Smooth muscle cell (in vitro differentiated cells): ENCODE data around the gene EVPL. TPM values are rescaled to one million over a fixed set of nuclear protein-coding genes. Genes with fewer than 3 reads are reported as not detected.

ENCODE experiments used
- DNase-seq: peaks from one replicate; lab custom pipeline; 2025; ENCODE audit not compliant: unreplicated experiment; lab: John Stamatoyannopoulos, UW
- H2AFZ ChIP-seq: fragments of 200-600 bp; sonication (generic); 2 replicates; pipeline ENCODE4 v1.6.0; 2016; ENCODE audit warnings: antibody characterized with exemption, low read depth, mild to moderate bottlenecking
- H3F3A ChIP-seq: fragments of 200-600 bp; sonication (generic); 2 replicates; pipeline ENCODE4 v1.6.0; 2017; ENCODE audit warnings: antibody characterized with exemption, low read depth
- H3K27ac ChIP-seq: fragments of 200-600 bp; sonication (generic); 2 replicates; pipeline ENCODE4 v1.5.1; 2016; ENCODE audit warnings: low read depth, mild to moderate bottlenecking
- H3K27me3 ChIP-seq: fragments of 200-600 bp; sonication (generic); 2 replicates; pipeline ENCODE4 v1.6.1; 2016; ENCODE audit warnings: low read depth, mild to moderate bottlenecking
- H3K36me3 ChIP-seq: fragments of 200-600 bp; sonication (generic); 2 replicates; pipeline ENCODE4 v1.5.1; 2016; ENCODE audit warnings: low read depth
- H3K4me1 ChIP-seq: fragments of 200-600 bp; sonication (generic); 2 replicates; pipeline ENCODE4 v1.5.1; 2016; ENCODE audit warnings: low read depth
- H3K4me2 ChIP-seq: fragments of 200-600 bp; sonication (generic); 2 replicates; pipeline ENCODE4 v1.6.0; 2016; ENCODE audit warnings: mild to moderate bottlenecking
- H3K4me3 ChIP-seq: fragments of 200-600 bp; sonication (generic); 2 replicates; pipeline ENCODE4 v1.5.1; 2016; ENCODE audit warnings: mild to moderate bottlenecking
- H3K79me2 ChIP-seq: fragments of 200-600 bp; sonication (generic); 2 replicates; pipeline ENCODE4 v1.6.0; 2016; ENCODE audit warnings: low read depth, mild to moderate bottlenecking
- H3K9ac ChIP-seq: fragments of 200-600 bp; sonication (generic); 2 replicates; pipeline ENCODE4 v1.6.0; 2016; ENCODE audit warnings: low read depth
- H3K9me3 ChIP-seq: fragments of 200-600 bp; sonication (generic); replicated peaks from 2 replicates; pipeline ENCODE4 v1.5.1; 2016; ENCODE audit warnings: low read depth
- H4K20me1 ChIP-seq: fragments of 200-600 bp; sonication (generic); 2 replicates; pipeline ENCODE4 v1.6.0; 2016; ENCODE audit warnings: low read depth
- CTCF ChIP-seq: fragments of 200-600 bp; sonication (generic); IDR thresholded peaks from 2 replicates; pipeline ENCODE4 v1.5.1; 2017; ENCODE audit warnings: borderline replicate concordance, mild to moderate bottlenecking, antibody characterized with exemption; ENCODE audit not compliant: insufficient read depth, poor library complexity, severe bottlenecking
- WGBS: methylation state at CpG from one replicate; pipeline ENCODE4 v1.1.7; 2016; ENCODE audit warnings: low lambda C conversion rate; 5-methylcytosine and 5-hydroxymethylcytosine counted together
- polyA plus RNA-seq: library from polyadenylated mRNA; unstranded; fragments of >200 nt; fragmentation: Nextera tagmentation; extraction: Ambion mirVana; gene quantifications from 2 replicates; pipeline ENCODE4 v1.2.1, GENCODE V29; 2016
- total RNA-seq: library from RNA; depleted of rRNA; stranded (reverse); fragments of >200 nt; gene quantifications from 2 replicates; pipeline ENCODE4 v1.2.3, GENCODE V29; 2014

The EVPL gene
- total and polyA plus RNA-seq, 2 experiments from 2014 or later: 1.6 to 2.0 TPM

GRCh38 chr17:76017481-76018339, 9.4 kb downstream of the EVPL start:
- Histone ChIP-seq H2AFZ (no peak overlapping the region), H3K36me3 (no peaks in the 10 kb centered on the region), H3K27me3 (no peaks in the 10 kb centered on the region), H3F3A (no peaks in the 10 kb centered on the region), H3K4me3 (no peak overlapping the region), H3K79me2 (no peaks in the 10 kb centered on the region), H4K20me1 (no peaks in the 10 kb centered on the region), H3K4me1 (no peaks in the 10 kb centered on the region), H3K9ac (no peak overlapping the region), H3K4me2 (no peak overlapping the region), H3K9me3 (no peaks in the 10 kb centered on the region), H3K27ac (no peak overlapping the region)
- DNase-seq: no peak
- TF ChIP-seq CTCF: no peak
- WGBS: 95% methylated on average over 21 of the region's 21 CpGs

GRCh38 chr17:76014925-76015261, 12.2 kb downstream of the EVPL start:
- no peak for TF ChIP-seq CTCF
- Histone ChIP-seq H4K20me1 (no peaks in the 10 kb centered on the region), H3K79me2 (no peaks in the 10 kb centered on the region), H3K4me2 (no peak overlapping the region), H3F3A (no peaks in the 10 kb centered on the region), H3K4me1 (no peaks in the 10 kb centered on the region), H3K4me3 (no peak overlapping the region), H3K9ac (no peak overlapping the region), H3K36me3 (no peaks in the 10 kb centered on the region), H3K27ac (no peak overlapping the region), H3K27me3 (no peaks in the 10 kb centered on the region), H2AFZ (no peak overlapping the region), H3K9me3 (no peaks in the 10 kb centered on the region)
- no peak for DNase-seq
- WGBS: 89% methylated on average over 25 of the region's 26 CpGs

GRCh38 chr17:76014100-76014924, 12.8 kb downstream of the EVPL start:
- Histone ChIP-seq H3K79me2 (no peaks in the 10 kb centered on the region), H3F3A (no peaks in the 10 kb centered on the region), H2AFZ (peak overlapping the region; percentile 50), H3K27me3 (no peaks in the 10 kb centered on the region), H3K36me3 (no peaks in the 10 kb centered on the region), H3K4me1 (no peaks in the 10 kb centered on the region), H3K4me2 (peak overlapping the region; percentile 31), H3K9ac (no peak overlapping the region), H4K20me1 (no peaks in the 10 kb centered on the region), H3K9me3 (no peaks in the 10 kb centered on the region), H3K27ac (no peak overlapping the region), H3K4me3 (no peak overlapping the region)
- WGBS: 30% methylated on average over 19 of the region's 19 CpGs
- peak; percentile 95 for TF ChIP-seq CTCF
- peak; percentile 16 for DNase-seq
